OCI-LY3 (cell line): ENCODE data around the gene COL4A6.

ENCODE experiments used
- H2AFZ ChIP-seq: fragments of 200-600, 300-600 bp; shearing (Covaris generic); 2 replicates; pipeline ENCODE4 v1.6.0; 2014; ENCODE audit warnings: antibody characterized with exemption, low read depth, low read length
- H3K27ac ChIP-seq: fragments of 200-600, 300-600 bp; sonication (generic); 2 replicates; pipeline ENCODE4 v1.5.1; 2014; ENCODE audit warnings: mild to moderate bottlenecking, low read length, moderate library complexity, mixed read lengths
- H3K27me3 ChIP-seq: fragments of 200-600, 300-600 bp; sonication (generic); 2 replicates; pipeline ENCODE4 v1.6.1; 2014; ENCODE audit warnings: low read depth, low read length, mixed read lengths
- H3K36me3 ChIP-seq: fragments of 200-600, 300-600 bp; sonication (generic); replicated peaks from 2 replicates; pipeline ENCODE3; 2014; ENCODE audit warnings: low read depth, low read length, mixed read lengths
- H3K4me1 ChIP-seq: fragments of 300-600, 200-600 bp; sonication (generic); 2 replicates; pipeline ENCODE4 v1.6.1; 2014; ENCODE audit warnings: low read length, mixed read lengths
- H3K4me2 ChIP-seq: fragments of 200-600, 300-600 bp; sonication (generic); 2 replicates; pipeline ENCODE4 v1.6.1; 2014; ENCODE audit warnings: low read length, mixed read lengths
- H3K4me3 ChIP-seq: fragments of 300-600, 200-600 bp; sonication (generic); 2 replicates; pipeline ENCODE4 v1.5.1; 2014; ENCODE audit warnings: antibody characterized with exemption, mild to moderate bottlenecking, low read length, moderate library complexity
- H3K79me2 ChIP-seq: fragments of 300-600, 200-600 bp; shearing (Covaris generic); 2 replicates; pipeline ENCODE4 v1.6.1; 2014; ENCODE audit warnings: mild to moderate bottlenecking, low read length, mixed read lengths
- H3K9ac ChIP-seq: fragments of 300-600, 200-600 bp; shearing (Covaris generic); 2 replicates; pipeline ENCODE4 v1.6.0; 2014; ENCODE audit warnings: mild to moderate bottlenecking, low read length, moderate library complexity
- H3K9me3 ChIP-seq: fragments of 200-600, 300-600 bp; shearing (Covaris generic); 2 replicates; pipeline ENCODE4 v1.6.1; 2014; ENCODE audit warnings: low read length, mixed read lengths; ENCODE audit not compliant: insufficient read depth
- H4K20me1 ChIP-seq: fragments of 200-600, 300-600 bp; sonication (generic); 2 replicates; pipeline ENCODE4 v1.6.1; 2016; ENCODE audit warnings: low read length, mixed read lengths; ENCODE audit not compliant: insufficient read depth
- EZH2phosphoT487 ChIP-seq: fragments of 200-600 bp; shearing (Covaris generic); IDR thresholded peaks from 2 replicates; pipeline ENCODE4 v1.6.1; 2018; ENCODE audit warnings: antibody characterized with exemption, mixed run types, low read depth
- TF ChIP-seq, protein P1 (sequence below): fragments of 200-600, 300-600 bp; sonication (generic); IDR thresholded peaks from 2 replicates; pipeline ENCODE4 v1.5.1; 2014; ENCODE audit warnings: antibody characterized with exemption, low read length, low read depth

The COL4A6 gene

DNA sequence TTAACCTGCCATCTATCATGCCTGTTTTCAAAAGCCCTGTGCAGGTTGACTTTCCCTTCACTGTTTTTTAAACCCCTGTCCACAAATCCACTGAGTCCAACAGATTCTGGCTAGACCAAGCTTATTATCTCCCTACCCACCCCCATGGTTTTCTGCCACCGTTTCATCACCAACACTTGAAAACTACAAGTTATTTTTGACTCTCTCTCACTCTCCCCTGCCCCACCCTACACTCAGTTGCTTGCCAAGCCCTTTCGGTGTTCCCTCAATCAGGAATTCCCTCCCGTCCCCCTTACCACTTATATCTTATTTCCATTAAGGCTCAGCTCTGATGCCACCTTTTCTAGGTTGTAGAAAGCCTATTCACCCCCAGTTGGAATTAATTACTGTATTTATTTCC is 316.9 kb downstream of the COL4A6 start:
- no peak overlapping the region for H3K27ac ChIP-seq
- no peak overlapping the region for H3K9ac ChIP-seq
- no peaks in the 10 kb centered on the region for H3K79me2 ChIP-seq
- H4K20me1 ChIP-seq = no peaks in the 10 kb centered on the region
- TF ChIP-seq EZH2phosphoT487 = no peak
- TF ChIP-seq, protein P1, sequence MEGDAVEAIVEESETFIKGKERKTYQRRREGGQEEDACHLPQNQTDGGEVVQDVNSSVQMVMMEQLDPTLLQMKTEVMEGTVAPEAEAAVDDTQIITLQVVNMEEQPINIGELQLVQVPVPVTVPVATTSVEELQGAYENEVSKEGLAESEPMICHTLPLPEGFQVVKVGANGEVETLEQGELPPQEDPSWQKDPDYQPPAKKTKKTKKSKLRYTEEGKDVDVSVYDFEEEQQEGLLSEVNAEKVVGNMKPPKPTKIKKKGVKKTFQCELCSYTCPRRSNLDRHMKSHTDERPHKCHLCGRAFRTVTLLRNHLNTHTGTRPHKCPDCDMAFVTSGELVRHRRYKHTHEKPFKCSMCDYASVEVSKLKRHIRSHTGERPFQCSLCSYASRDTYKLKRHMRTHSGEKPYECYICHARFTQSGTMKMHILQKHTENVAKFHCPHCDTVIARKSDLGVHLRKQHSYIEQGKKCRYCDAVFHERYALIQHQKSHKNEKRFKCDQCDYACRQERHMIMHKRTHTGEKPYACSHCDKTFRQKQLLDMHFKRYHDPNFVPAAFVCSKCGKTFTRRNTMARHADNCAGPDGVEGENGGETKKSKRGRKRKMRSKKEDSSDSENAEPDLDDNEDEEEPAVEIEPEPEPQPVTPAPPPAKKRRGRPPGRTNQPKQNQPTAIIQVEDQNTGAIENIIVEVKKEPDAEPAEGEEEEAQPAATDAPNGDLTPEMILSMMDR = no peak
- H2AFZ ChIP-seq = no peak overlapping the region
- no peaks in the 10 kb centered on the region for H3K4me1 ChIP-seq
- no peaks in the 10 kb centered on the region for H3K27me3 ChIP-seq
- no peaks in the 10 kb centered on the region for H3K36me3 ChIP-seq
- H3K9me3 ChIP-seq = no peaks in the 10 kb centered on the region
- no peak overlapping the region for H3K4me2 ChIP-seq
- H3K4me3 ChIP-seq = no peak overlapping the region

DNA sequence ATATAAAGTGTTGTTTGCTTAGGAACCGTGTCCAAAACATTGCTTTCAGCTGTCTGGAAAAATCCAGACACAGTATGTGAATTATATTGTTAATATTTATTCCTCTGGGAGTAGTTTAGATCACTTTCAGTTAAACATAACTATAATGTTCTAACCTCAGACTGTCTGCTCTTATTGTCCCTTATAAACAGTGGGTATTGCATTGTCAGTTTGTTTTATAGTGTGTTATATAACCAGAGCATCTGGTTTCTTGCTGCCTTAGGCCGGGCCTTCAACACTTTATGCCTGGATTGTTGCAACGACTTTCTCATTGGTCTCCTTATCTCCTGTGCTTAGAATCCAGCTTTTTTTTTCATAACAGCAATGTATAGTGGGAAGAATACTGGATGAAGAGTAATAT is 320.2 kb downstream of the COL4A6 start:
- Histone ChIP-seq H3K36me3 (no peaks in the 10 kb centered on the region), H3K79me2 (no peaks in the 10 kb centered on the region)

DNA sequence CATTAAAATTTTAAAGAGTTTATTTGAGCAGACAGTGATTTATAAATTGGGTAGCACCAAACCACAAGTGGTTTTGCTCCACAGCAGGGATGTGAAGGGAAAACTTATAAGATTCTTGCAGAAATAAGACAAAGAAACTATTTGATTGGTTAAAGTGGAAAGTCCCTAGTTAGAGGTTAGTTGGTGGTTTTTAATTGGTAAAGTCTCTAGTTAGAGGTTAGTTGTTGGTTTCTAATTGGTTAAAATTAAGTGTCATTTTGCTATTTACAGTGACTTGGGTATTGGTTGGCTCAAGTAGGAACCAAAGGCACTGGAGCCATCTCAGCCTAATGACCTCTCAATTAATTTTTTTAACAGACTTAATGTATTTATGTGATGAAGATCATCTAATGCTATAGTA is 323.7 kb downstream of the COL4A6 start:
- Histone ChIP-seq H3K4me1 (no peaks in the 10 kb centered on the region), H3K36me3 (no peaks in the 10 kb centered on the region), H3K79me2 (no peaks in the 10 kb centered on the region), H3K27me3 (no peaks in the 10 kb centered on the region), H3K9me3 (no peaks in the 10 kb centered on the region), H3K9ac (no peak overlapping the region), H3K4me2 (no peak overlapping the region), H3K4me3 (no peak overlapping the region), H4K20me1 (no peaks in the 10 kb centered on the region), H3K27ac (no peak overlapping the region), H2AFZ (no peak overlapping the region)
- TF ChIP-seq, protein P1 = no peak
- TF ChIP-seq EZH2phosphoT487 = no peak

More for the DNA sequence above, 320.2 kb downstream of the COL4A6 start:
- TF ChIP-seq, protein P1 = no peak
- TF ChIP-seq EZH2phosphoT487 = no peak
- Histone ChIP-seq H3K9ac (no peak overlapping the region), H3K4me3 (no peak overlapping the region), H3K27ac (no peak overlapping the region), H4K20me1 (no peaks in the 10 kb centered on the region), H3K9me3 (no peaks in the 10 kb centered on the region), H2AFZ (no peak overlapping the region), H3K4me1 (no peaks in the 10 kb centered on the region), H3K27me3 (no peaks in the 10 kb centered on the region), H3K4me2 (no peak overlapping the region)
